Psoas muscle (tissue), 8 donors: ENCODE measurements around the gene MDFIC2. TPM values are rescaled to one million over a fixed set of nuclear protein-coding genes. Genes with fewer than 3 reads are reported as not detected.
A peak's percentile ranks its signal among the peaks of the same experiment; 100 is the strongest.

Experiments used
- ATAC-seq, 4 donors: fragments of 200-7000 bp; cut with Tn5 transposase; one replicate each; pipeline ENCODE4 v1.9.1; 2020; ENCODE audit warnings: moderate library complexity in 3 of 4, mild to moderate bottlenecking in 2 of 4
- DNase-seq, 2 donors: peaks; one replicate each; pipeline ENCODE4 v3.0.0-alpha.2; 2020
- H3K27ac ChIP-seq: fragments of 200-600 bp; one replicate; pipeline ENCODE4 v1.8.0; 2022
- H3K27me3 ChIP-seq, 3 donors: fragments of 200-600 bp in 1 of 3; one replicate each; pipeline versions ENCODE4 v1.6.1 to v1.8.0; 2013 to 2022; ENCODE audit warnings: low read length in 2 of 3, mild to moderate bottlenecking in 2 of 3, moderate library complexity in 1 of 3; ENCODE audit not compliant: insufficient read depth in 3 of 3
- H3K36me3 ChIP-seq, 2 donors: fragments of 200-600 bp in 1 of 2; one replicate each; pipeline versions ENCODE4 v1.6.1 to v1.8.0; 2013 to 2022; ENCODE audit warnings: low read depth in 1 of 2, mild to moderate bottlenecking in 1 of 2, moderate library complexity in 1 of 2; ENCODE audit not compliant: insufficient read depth in 1 of 2
- H3K4me1 ChIP-seq: fragments of 200-600 bp; one replicate; pipeline ENCODE4 v1.8.0; 2022
- H3K4me3 ChIP-seq: fragments of 200-600 bp; one replicate; pipeline ENCODE4 v1.8.0; 2022; ENCODE audit warnings: mild to moderate bottlenecking
- H3K9me3 ChIP-seq: fragments of 200-600 bp; one replicate; pipeline ENCODE4 v1.8.0; 2022
- WGBS, 3 donors: extraction: QIAGEN DNeasy Blood & Tissue Kit; methylation state at CpG; one replicate each; pipeline versions ENCODE4 v1.1.6 to v1.1.7; 2013; 5-methylcytosine and 5-hydroxymethylcytosine counted together
- intact Hi-C, 2 donors: fragments of 100-400 bp; cut with DNase I; formaldehyde crosslinking; loops; one replicate each; pipeline versions ENCODE4 v1.11.0 to v1.14.2; 2022
- long read RNA-seq, 2 donors: library from polyadenylated mRNA; unstranded; transcript quantifications; one replicate each; pipeline ENCODE4 v2.0.0, GENCODE V29; 2021
- polyA plus RNA-seq, 3 donors: library from polyadenylated mRNA; stranded (reverse); fragments of 200-250 nt; gene quantifications; one replicate each; pipeline ENCODE4 v1.2.3, GENCODE V29; 2013
- total RNA-seq, 4 donors: library from RNA; stranded (reverse); fragmentation: NEBNext Ultra II Directional in 2 of 4; extraction: Animal tissue kit (Norgen Biotek cat#: 25700) in 2 of 4; gene quantifications; one replicate each; pipeline versions ENCODE4 v1.2.1 to v1.2.4, GENCODE V29; 2021 to 2023
- TF ChIP-seq, protein P1 (sequence below): fragments of 200-600 bp; IDR thresholded peaks from one replicate; pipeline ENCODE4 v1.8.0; 2022; ENCODE audit warnings: antibody characterized with exemption
- donor health status: healthy with polysubstance abuse.
- donor health status: DM: no; HTN: no; CAD: no; lungs with moderate emphysema.
- donor health status: Bipolar disorder and iron deficiency.
- donor health status: healthy.
- donor health status: DM: yes; HTN: yes; CAD: no.
- donor health status: DM: no; HTN: no; CAD: no.
- donor health status: DM: no; HTN: no; CAD: no.
- donor health status: DM: yes; HTN: yes; CAD: no.

Gene MDFIC2
- not detected for total RNA-seq
- polyA plus RNA-seq, result not detected
- long read RNA-seq, donor 1, result 0 reads
- long read RNA-seq, donor 2, result 0 reads

DNA sequence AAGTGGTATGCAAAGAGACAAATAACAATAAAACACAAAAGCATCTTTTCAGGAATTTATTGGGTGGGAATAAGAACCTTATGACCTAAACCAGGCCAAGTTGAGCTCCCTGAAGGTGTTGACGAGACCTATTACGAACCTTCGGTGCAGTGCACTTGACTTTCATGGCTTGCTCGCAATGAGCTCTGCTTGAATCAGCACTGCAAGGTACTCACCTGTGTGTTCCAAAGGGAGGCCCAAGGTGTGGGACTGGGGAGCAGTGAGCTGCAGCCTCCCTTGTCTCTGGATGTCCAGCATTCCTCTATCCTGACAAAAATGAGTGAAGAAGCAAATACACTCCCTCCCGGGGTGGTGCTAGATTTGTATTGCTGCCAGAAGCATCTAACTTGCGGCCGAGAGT, at the start of gene MDFIC2:
Gene MDFIC2, minus strand, starts transcription at position 303 of the 400 bp plus-strand sequence. CDS start 665 bp downstream, outside the sequence.
- ATAC-seq, result no peak
- Histone ChIP-seq H3K27ac (no peak within 1 kb of the TSS), H3K27me3 (no peaks in the 10 kb centered on the region), H3K4me3 (no peak within 1 kb of the TSS), H3K4me1 (no peaks in the 10 kb centered on the region), H3K9me3 (no peaks in the 10 kb centered on the region), H3K36me3 (no peaks in the 10 kb centered on the region)
- WGBS, 3 donors, result 62 to 65% (median 64%) methylated on average over 7 of the region's 7 CpGs
- intact Hi-C loops, result no loop called here
- TF ChIP-seq, protein P1, sequence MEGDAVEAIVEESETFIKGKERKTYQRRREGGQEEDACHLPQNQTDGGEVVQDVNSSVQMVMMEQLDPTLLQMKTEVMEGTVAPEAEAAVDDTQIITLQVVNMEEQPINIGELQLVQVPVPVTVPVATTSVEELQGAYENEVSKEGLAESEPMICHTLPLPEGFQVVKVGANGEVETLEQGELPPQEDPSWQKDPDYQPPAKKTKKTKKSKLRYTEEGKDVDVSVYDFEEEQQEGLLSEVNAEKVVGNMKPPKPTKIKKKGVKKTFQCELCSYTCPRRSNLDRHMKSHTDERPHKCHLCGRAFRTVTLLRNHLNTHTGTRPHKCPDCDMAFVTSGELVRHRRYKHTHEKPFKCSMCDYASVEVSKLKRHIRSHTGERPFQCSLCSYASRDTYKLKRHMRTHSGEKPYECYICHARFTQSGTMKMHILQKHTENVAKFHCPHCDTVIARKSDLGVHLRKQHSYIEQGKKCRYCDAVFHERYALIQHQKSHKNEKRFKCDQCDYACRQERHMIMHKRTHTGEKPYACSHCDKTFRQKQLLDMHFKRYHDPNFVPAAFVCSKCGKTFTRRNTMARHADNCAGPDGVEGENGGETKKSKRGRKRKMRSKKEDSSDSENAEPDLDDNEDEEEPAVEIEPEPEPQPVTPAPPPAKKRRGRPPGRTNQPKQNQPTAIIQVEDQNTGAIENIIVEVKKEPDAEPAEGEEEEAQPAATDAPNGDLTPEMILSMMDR, result no peak
- no peak for DNase-seq

DNA sequence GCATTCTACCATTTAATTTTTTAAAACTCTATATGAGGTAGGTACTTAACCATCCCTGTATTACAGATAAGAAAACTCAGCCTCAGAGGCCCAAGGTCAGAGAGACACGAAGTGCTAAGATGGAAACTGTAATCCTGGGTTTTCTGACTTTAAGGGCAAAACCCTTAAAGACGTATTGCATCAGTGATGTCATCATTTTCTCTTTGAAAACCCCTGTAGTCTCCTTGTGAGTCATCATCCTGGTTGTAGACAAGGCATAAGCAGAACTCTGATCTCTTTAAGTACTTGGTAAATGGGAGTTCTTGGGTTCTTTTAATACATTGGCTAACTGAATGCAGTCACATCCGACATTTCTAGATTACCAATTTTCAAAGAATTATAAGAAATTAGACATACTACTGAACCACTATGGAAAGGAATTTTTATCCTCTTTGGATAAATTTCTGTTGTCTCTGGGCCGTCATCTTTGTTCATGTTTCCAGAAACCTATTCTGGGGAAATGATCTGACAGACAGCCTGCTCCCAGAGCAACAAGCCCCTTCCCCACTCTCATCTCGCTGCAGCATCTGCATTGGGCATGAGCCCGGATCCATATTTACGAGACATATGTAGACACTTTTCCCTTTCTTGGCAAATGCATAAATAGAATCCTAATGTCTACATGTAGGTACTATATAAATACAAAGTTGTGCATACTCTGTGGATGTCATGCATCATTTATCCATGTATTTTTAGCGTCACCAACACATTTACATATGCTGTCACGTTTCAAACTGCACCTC, 48.7 kb upstream of the MDFIC2 start:
- 74 to 77% (median 75%) methylated on average over 9 of the region's 9 CpGs for WGBS, 3 donors
- no peaks in the 10 kb centered on the region for H3K36me3 ChIP-seq
- no peaks in the 10 kb centered on the region for H3K27me3 ChIP-seq
- no peak for ATAC-seq
- no peak overlapping the region for H3K27ac ChIP-seq
- H3K4me3 ChIP-seq, result no peak overlapping the region
- intact Hi-C loops, result no loop called here
- H3K4me1 ChIP-seq, result no peaks in the 10 kb centered on the region
- TF ChIP-seq, protein P1, result no peak
- H3K9me3 ChIP-seq, result peaks cover 10% of the 10 kb centered on the region
- DNase-seq, result no peak

DNA sequence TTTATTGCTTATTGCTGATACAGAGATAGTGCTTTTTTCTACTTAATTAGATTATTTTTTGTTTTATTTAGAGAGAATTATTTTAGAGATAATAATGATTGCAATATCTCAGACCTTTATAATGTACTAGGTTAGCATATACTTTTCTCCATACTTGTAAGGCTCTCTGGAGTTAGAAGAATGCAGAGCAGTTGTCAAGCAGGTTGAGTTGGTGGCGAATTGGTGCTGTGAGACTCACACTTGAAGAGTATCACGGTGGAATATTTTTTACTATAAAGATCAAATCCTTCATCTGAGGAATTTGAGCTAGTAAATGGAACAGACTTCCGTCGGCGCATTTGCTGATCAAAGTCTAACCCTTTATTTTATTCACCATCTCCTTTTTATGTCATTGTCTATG, 47.3 kb upstream of the MDFIC2 start:
- Histone ChIP-seq H3K27me3 (no peaks in the 10 kb centered on the region), H3K36me3 (no peaks in the 10 kb centered on the region)

DNA sequence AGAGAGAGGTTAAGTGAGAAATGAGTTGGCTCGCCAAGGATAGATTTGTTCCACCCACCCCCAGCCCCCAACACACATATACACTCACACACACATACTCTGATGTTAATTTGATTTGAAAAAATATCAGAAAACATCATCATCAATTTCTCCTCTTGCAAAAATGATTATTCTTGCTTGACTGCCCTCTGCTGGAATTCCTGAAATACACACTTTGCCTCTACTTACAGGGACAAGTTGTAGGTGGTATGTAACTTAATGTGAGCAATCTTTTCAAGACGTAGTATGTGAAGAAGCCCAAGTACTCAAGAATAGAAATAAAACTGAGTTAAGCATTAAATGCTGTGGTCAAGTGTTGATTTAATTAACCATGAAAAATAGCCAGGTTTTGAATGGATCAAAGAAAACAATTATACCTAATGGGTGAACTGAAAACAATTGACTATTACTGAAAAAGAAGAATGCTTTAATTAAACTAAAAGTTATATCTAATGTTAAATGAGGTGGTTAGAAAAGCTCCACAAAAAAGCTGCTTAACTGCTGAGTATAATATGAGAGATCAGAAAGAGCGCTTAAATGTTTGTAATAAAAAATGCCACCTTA, 46.6 kb upstream of the MDFIC2 start:
- Histone ChIP-seq H3K4me1 (no peaks in the 10 kb centered on the region), H3K9me3 (no peaks in the 10 kb centered on the region), H3K4me3 (no peak overlapping the region), H3K27me3 (no peaks in the 10 kb centered on the region), H3K27ac (no peak overlapping the region), H3K36me3 (no peaks in the 10 kb centered on the region)
- DNase-seq (no peak), ATAC-seq (no peak)
- intact Hi-C loops, result no loop called here
- TF ChIP-seq, protein P1, result peak; percentile 35
- WGBS, 3 donors, result 50 to 51% (median 51%) methylated on average over 3 of the region's 3 CpGs

More for the DNA sequence above, 47.3 kb upstream of the MDFIC2 start:
- H3K4me3 ChIP-seq, result no peak overlapping the region
- H3K9me3 ChIP-seq, result peaks cover 4% of the 10 kb centered on the region
- DNase-seq, result no peak
- no peaks in the 10 kb centered on the region for H3K4me1 ChIP-seq
- intact Hi-C loops, result no loop called here
- 89 to 92% (median 92%) methylated on average over 5 of the region's 5 CpGs for WGBS, 3 donors
- H3K27ac ChIP-seq, result no peak overlapping the region
- no peak for ATAC-seq
- TF ChIP-seq, protein P1, result no peak
